ENCODE results near the gene MARK2. TPM values are rescaled to one million over a fixed set of nuclear protein-coding genes. Genes with fewer than 3 reads are reported as not detected.

MARK2 gene
- total and polyA plus RNA-seq, 2 of the 8 experiments (the other 6 are each of a cell fraction or from before 2014, with no cell fraction given), result 19.3 to 58.5 TPM

DNA sequence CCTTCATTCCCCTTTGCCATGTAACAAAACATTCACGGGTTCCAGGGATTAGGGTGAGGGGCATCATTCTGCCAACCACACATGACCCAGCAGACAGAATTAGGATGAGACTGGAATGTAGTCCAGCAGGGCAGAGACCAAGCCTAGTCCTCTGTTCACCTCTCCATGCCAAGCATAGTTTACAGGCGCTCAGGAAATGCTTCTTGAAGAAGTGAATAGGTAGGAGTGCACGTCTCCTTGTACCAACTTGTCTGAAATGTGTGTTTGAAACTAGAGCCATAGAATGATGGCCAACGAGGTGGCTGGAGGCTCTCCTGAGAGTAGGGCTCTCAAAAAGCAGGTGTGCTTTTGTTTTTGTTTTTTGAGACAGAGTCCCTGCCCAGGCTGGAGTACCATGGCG is 17.5 kb upstream of the MARK2 start:
- POLR2A ChIA-PET (ENCODE audit: partially characterized antibody), result interaction anchor here (0.6 to 9.0 kb wide), 6 partner anchors 7 to 88 kb away, joined by 3 to 85 read pairs (median 3); partner anchors contain the start of gene MARK2
- DNase-seq (ENCODE audit: low read depth in 1 of 2, low spot score in 2 of 2), result no peak
- H4K8ac ChIP-seq (ENCODE audit: extremely low read depth, insufficient read depth, low read length), result no peak overlapping the region

More for the DNA sequence above, 17.5 kb upstream of the MARK2 start:
- WGBS, 2 experiments (ENCODE audit: extremely low coverage in 1 of 2, insufficient coverage in 1 of 2, insufficient read length in 1 of 2, insufficient replicate concordance in 2 of 2, low coverage in 1 of 2, low lambda C conversion rate in 2 of 2, missing lambda C conversion rate in 1 of 2), result 91% methylated on average over 5 of the region's 5 CpGs; no CpG with 5 or more reads in 1 of the 2 experiments
- H2BK15ac ChIP-seq (ENCODE audit: low read length), result no peak overlapping the region
- H3K4me2 ChIP-seq (ENCODE audit: insufficient read depth in 1 of 2, low read depth in 2 of 2, low read length in 2 of 2), result no peak overlapping the region
- peaks cover 9 to 19% of the 10 kb centered on the region in 2 experiments for H4K20me1 ChIP-seq (replicated peaks in 1 of 2; ENCODE audit: control insufficient read depth in 1 of 2, insufficient read depth in 2 of 2, low read length in 2 of 2)
- no peaks in the 10 kb centered on the region for H3K23me2 ChIP-seq (ENCODE audit: low read depth, low read length)
- H2BK5ac ChIP-seq (ENCODE audit: low read depth, low read length), result no peak overlapping the region
- H3K56ac ChIP-seq (replicated peaks; ENCODE audit: insufficient read length, low read depth, low read length), result no peak overlapping the region
- H2AK5ac ChIP-seq (ENCODE audit: low read depth, low read length), result no peak overlapping the region
- H4K5ac ChIP-seq (ENCODE audit: insufficient read length, low read depth, low read length), result no peak overlapping the region
- no peak overlapping the region for H2BK20ac ChIP-seq (ENCODE audit: low read length)
- H3K9me3 ChIP-seq (ENCODE audit: insufficient read depth in 2 of 2, low read depth in 1 of 2, low read length in 1 of 2), result no peaks in the 10 kb centered on the region
- peaks cover 48 to 86% (median 72%) of the 10 kb centered on the region in 4 experiments for H3K36me3 ChIP-seq (ENCODE audit: control insufficient read depth in 2 of 4, insufficient read depth in 4 of 4, low read length in 3 of 4)
- H4K91ac ChIP-seq (replicated peaks; ENCODE audit: insufficient read length, low read length), result no peak overlapping the region
- H3K9ac ChIP-seq (replicated peaks in 1 of 4; ENCODE audit: extremely low read depth in 1 of 4, low read depth in 3 of 4, low read length in 3 of 4), result no peak overlapping the region
- no peak overlapping the region for H3K27ac ChIP-seq (ENCODE audit: low read depth, low read length)
- no peak overlapping the region for H3K4me3 ChIP-seq (ENCODE audit: extremely low read depth in 1 of 4, insufficient read depth in 2 of 4, low read depth in 3 of 4, low read length in 4 of 4)
- no peak overlapping the region for H3K23ac ChIP-seq (ENCODE audit: insufficient read length)
- FAIRE-seq, result no peak
- TF ChIP-seq POLR2A (IDR thresholded peaks at IDR 0.05; ENCODE audit: control extremely low read depth in 1 of 2, low read depth in 2 of 2, low read length in 2 of 2) (peak in 1 of 2 experiments; percentile 10; a peak in 1 of 3 replicates), TEAD4 (IDR thresholded peaks at IDR 0.05; ENCODE audit: low read depth, low read length) (no peak), CHD2 (IDR thresholded peaks at IDR 0.05; ENCODE audit: low read length) (no peak)
- CTCF ChIA-PET (ENCODE audit: partially characterized antibody), result interaction anchor here (1.0 to 2.9 kb wide), 2 partner anchors 8 to 16 kb away, joined by 4 to 12 read pairs; no protein-coding TSS in a partner anchor
- peaks cover 13% of the 10 kb centered on the region for H3K79me1 ChIP-seq (ENCODE audit: low read depth, low read length)
- H3K4me1 ChIP-seq (replicated peaks in 1 of 4; ENCODE audit: control insufficient read depth in 3 of 4, insufficient read depth in 4 of 4, low read length in 3 of 4), result no peaks in the 10 kb centered on the region
- no peak overlapping the region for H2BK12ac ChIP-seq (ENCODE audit: low read depth, low read length)
- H3K18ac ChIP-seq (ENCODE audit: extremely low read depth, low read length), result no peak overlapping the region
- H3K14ac ChIP-seq (ENCODE audit: insufficient read length), result no peak overlapping the region
- H3K27me3 ChIP-seq (replicated peaks in 1 of 4; ENCODE audit: control insufficient read depth in 3 of 4, extremely low read depth in 1 of 4, insufficient read depth in 3 of 4, low read length in 3 of 4), result no peaks in the 10 kb centered on the region
- no peak overlapping the region for H2AFZ ChIP-seq (ENCODE audit: low read length)
- no peak overlapping the region for H2BK120ac ChIP-seq (replicated peaks; ENCODE audit: low read depth, low read length)
- peaks cover 0 to 16% of the 10 kb centered on the region in 2 experiments; a peak in 3 of 4 replicates for H3K79me2 ChIP-seq (ENCODE audit: control insufficient read depth in 1 of 2, insufficient read depth in 2 of 2, low read length in 2 of 2)
- H3K4ac ChIP-seq (replicated peaks; ENCODE audit: insufficient read length, low read depth, low read length), result no peak overlapping the region
